IPS DF 4.7 (cell line): ENCODE measurements around the gene ZNF837.
"Not testable (repeated sequence)": the region's sequence is repeated elsewhere in the genome, so short reads cannot be mapped to it uniquely, and the experiment has no call there.

Experiments used
- DNase-seq: peaks from one replicate; pipeline ENCODE4 v3.0.0-alpha.2; 2013; ENCODE audit warnings: low spot score; ENCODE audit errors: extremely low read depth

ZNF837 gene

GRCh38 chr19:58380662-58381459 lies at the start of gene ZNF837:
Gene ZNF837, minus strand, starts transcription at chr19:58381030. Its CDS starts 11,698 bp downstream, at chr19:58369332.
- DNase-seq: peak; percentile 100

GRCh38 chr19:58429745-58430144 lies 48.9 kb upstream of the ZNF837 start:
- DNase-seq: no peak

- DNase-seq: no peak
Observed at GRCh38 chr19:58428617-58429016, 47.8 kb upstream of the ZNF837 start.

- no peak for DNase-seq
Observed at GRCh38 chr19:58417071-58417470, 36.2 kb upstream of the ZNF837 start.

DNA sequence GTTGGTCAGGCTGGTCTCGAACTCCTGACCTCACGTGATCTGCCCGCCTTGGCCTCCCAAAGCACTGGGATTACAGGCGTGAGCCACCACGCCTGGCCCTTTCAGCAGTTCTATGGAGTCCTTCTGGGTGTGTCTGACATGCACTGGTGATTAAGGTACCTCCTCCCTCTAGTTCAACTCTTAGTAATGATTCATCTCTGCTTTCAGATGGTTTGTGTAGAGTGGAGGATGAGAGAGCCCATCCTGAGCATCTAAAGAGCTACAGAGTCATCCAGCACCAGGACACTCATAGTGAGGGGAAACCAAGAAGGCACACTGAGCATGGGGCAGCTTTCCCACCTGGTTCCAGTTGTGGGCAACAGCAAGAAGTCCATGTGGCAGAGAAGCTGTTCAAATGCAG lies 35.8 kb upstream of the ZNF837 start:
- no peak for DNase-seq

DNA sequence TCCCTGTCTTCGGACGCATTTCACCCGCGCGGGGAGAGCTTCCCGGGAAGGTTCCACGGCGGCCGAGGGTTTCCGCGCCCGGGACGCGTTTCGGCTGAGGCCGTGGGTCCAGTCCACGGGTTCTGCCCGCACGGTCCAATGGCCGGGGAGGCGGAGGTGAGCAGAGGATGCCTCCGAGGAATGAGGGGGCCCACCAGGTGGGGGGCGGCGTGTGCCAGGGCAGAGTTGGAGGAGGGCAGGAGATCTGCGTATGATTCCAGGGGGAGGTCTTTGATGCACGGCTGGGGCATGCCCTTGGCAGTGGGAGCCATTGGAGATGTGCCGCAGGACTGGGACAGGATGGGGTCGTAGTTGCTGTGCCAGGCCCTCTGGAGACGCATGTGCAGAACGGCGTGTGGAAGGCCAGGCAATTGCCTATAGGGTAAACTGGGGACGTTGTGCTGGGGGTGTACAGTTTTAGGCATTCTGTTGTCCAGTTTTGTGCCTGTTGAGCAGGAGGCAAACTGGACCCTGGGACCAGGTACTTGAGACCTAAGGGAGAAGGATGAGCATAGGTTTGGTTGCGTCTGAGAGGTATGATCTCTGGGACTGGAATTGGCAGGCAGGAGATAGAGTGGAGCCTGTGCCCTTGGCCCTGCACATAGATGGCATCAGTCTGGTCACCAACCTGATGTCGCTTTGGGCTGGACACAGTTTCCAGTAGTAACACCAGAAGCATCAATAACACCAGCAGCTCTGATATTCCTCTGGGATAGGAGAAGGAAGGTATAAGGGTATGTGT lies 28.4 kb upstream of the ZNF837 start:
- no peak for DNase-seq

DNA sequence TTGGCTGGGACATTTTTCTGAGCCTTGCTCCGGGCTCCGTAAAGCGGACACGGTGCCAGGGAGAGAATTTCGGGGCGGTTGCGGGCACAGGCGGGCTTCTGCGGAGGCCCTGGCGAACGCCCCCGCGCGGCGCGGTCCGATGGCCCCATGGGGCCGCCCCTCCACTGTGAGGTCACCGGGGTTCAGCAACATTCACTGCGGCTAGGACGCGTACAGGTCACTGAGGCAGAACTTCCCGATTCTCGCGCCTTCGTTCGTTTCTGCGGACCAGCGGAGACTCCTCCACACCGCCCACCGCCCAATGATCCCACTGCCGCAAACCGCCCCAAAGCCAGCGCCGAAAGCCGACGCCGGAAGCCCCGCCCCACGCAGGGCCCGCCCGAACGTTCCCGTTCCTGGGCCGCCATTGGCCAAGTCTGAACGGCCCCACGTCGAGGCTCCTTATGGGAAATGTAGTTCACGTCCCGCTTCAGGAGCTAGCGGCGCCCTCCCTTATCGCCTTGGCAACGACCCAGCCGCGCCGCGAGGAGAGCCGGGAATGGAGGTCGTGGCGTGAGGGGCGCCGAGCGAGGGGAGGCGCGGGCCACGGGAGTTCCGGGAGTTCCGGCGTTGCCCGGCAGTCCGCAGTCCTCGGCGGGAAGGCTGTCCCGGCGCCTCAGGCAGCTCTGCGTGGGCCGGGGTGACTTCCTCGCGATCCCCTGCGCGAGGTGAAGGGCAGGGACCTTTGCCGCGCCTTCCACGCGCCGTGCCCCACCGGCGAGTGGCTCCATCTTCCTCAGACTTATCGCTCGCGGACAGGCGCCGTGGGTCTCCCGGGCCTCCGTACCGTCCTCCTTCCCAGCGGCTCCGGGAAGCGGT lies 27.6 kb upstream of the ZNF837 start, which contains the start of gene ZNF584:
Gene ZNF584, plus strand, starts transcription at position 498 of the 858 bp plus-strand sequence. CDS start 499 bp downstream, outside the sequence.
- peak; percentile 66 for DNase-seq

- DNase-seq: no peak
Observed at GRCh38 chr19:58407658-58408151, 26.9 kb upstream of the ZNF837 start.

DNA sequence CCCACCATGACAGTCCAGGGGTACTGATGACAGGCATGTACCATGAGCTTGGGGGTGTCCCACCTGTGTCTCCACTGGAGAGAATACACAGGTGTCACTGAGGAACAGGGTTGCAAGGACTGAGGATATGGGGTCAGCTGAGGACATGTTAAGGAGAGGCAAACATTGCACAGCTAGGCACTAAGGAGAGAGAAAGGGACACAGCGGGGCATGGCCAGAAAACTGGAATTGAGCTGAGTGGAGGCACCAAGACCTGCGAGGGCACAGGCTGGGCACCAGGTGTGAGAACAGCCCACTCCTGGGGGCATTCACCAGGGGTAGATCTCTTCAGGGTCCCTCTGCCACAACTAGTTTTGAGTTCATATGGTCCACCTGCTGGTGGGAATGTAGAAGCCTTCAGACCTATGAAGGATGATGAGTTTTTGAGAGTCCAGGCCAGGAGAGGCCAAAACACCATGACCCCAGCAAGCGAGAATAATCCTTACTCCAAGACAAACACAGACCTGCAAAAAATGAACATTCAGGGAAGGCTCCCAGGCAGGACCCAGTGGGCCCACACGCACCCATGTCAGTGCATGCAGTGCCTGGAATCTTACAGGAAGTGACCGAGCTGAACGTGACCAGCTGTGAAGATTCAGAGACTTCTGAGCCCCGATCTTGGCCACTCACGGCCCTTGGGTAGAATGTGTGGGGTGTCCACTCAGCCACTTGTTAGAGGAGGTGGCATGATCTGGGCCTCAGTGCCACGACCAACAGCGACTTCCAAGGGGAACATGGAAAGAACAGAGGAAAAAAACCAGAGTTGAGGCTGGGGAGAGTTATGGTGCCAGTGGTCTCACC lies 26.2 kb upstream of the ZNF837 start:
- no peak for DNase-seq

- not testable (repeated sequence) for DNase-seq
Observed at GRCh38 chr19:58403920-58404478, 23.2 kb upstream of the ZNF837 start.

- no peak for DNase-seq
Observed at GRCh38 chr19:58401840-58402421, 21.1 kb upstream of the ZNF837 start.

GRCh38 chr19:58400916-58401839 lies 20.3 kb upstream of the ZNF837 start:
- DNase-seq: peak; percentile 99

- DNase-seq: no peak
Observed at GRCh38 chr19:58400316-58400915, 19.6 kb upstream of the ZNF837 start.

GRCh38 chr19:58399903-58400302 lies 19.1 kb upstream of the ZNF837 start:
- DNase-seq: no peak

DNA sequence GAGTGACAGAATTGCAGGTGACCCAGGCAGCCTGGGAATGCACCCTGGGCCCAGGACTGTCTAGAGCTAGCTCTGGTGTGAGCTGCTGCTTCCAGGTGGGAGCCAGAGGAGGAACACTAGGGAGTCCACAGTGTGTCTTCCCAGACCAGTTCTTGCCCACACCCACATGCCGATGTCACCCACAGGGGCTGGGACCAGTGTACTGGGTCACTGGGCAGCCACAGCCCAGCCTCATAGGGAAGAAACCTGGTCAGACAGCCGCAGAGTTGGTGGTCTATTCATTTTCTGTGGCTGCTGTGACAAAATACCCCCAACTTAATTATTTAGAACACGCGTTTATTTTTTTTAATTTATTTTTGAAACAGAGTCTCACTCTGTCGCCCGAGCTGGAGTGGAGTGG lies 17.7 kb upstream of the ZNF837 start:
- no peak for DNase-seq

- no peak for DNase-seq
Observed at GRCh38 chr19:58398087-58398486, 17.3 kb upstream of the ZNF837 start.

GRCh38 chr19:58397533-58398037 lies 16.8 kb upstream of the ZNF837 start:
- DNase-seq: no peak
